ENCODE measurements around the gene MOSMO. TPM values are rescaled to one million over a fixed set of nuclear protein-coding genes. Genes with fewer than 3 reads are reported as not detected.

MOSMO gene
- total RNA-seq, 2 experiments from 2014 or later: 5.4 to 7.0 TPM

DNA sequence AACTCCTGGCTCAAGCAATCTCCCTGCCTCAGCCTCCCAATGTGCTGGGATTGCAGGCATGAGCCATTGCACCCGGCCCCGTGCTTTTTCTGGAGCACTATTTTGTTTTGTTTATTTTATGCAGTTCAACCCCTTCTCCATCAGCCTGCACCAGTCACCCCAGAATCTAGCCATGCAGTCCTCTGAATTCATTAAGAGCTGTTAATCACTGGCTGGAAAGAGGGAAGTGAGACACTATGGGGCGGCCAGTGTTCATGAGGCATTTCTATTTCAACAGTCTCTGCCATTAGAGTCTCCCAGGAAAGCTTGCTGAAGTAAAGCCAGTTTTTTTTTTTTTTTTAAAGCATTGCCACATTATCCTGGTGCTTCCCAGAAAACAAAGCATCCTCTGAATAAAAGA, 86.1 kb downstream of the MOSMO start:
- ChIA-PET CTCF (interaction anchor here (3.0 kb wide), 1 partner anchor 16 kb away, joined by 13 read pairs; no protein-coding TSS in a partner anchor), POLR2A (no interaction called here)
- no peaks in the 10 kb centered on the region for H3K36me3 Mint-ChIP-seq (ENCODE audit: low read depth)
- intact Hi-C loops (cut with micrococcal nuclease): no loop called here
- H3K4me3 Mint-ChIP-seq: no peak overlapping the region
- TF ChIP-seq, protein P1, sequence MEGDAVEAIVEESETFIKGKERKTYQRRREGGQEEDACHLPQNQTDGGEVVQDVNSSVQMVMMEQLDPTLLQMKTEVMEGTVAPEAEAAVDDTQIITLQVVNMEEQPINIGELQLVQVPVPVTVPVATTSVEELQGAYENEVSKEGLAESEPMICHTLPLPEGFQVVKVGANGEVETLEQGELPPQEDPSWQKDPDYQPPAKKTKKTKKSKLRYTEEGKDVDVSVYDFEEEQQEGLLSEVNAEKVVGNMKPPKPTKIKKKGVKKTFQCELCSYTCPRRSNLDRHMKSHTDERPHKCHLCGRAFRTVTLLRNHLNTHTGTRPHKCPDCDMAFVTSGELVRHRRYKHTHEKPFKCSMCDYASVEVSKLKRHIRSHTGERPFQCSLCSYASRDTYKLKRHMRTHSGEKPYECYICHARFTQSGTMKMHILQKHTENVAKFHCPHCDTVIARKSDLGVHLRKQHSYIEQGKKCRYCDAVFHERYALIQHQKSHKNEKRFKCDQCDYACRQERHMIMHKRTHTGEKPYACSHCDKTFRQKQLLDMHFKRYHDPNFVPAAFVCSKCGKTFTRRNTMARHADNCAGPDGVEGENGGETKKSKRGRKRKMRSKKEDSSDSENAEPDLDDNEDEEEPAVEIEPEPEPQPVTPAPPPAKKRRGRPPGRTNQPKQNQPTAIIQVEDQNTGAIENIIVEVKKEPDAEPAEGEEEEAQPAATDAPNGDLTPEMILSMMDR (IDR thresholded peaks at IDR 0.05): no peak
- H3K9me3 Mint-ChIP-seq: no peaks in the 10 kb centered on the region
- DNase-seq (no peak), ATAC-seq (no peak)
- no peak overlapping the region for H3K27ac Mint-ChIP-seq
- H3K27me3 Mint-ChIP-seq: peaks cover 13% of the 10 kb centered on the region
- H3K4me1 Mint-ChIP-seq (ENCODE audit: low read depth): no peaks in the 10 kb centered on the region

DNA sequence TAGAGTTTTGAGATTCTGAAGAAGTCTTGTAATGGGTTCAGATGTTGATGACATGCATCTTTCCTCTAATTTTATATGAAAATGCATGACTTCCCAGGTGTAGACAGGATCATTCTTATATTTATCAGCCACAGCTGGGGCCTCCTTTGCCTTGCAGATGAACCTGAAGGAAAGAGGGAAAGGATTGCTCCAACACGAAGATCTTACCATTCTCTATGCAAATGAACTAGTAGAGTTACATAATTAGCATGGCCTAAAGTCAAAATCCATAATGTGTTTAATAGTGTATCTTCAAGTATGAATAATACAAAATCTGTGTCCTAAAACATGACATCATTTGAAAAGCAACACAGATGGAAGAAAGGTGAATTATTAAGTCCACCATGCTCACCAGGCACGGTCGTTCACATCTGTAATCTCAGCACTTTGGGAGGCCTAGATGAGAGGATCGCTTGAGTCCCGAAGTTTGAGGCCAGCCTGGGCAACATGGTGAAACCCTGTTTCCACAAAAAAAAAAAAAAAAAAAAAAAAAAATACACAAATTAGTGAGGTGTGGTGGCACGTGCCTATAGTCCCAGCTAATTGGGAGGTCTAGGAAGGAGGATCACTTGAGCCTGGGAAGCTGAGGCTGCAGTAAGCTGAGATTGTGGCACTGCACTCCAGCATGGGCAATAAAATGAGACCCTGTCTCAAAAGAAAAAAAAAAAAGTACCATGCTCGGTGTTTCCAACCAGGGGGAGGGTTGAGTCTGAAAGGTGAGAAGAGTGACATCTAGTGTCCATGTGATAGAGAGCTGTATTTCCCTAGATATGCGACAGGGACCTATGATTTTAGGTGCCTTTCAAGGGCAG, 90.7 kb downstream of the MOSMO start:
- no peaks in the 10 kb centered on the region for H3K4me1 Mint-ChIP-seq (ENCODE audit: low read depth)
- no peaks in the 10 kb centered on the region for H3K36me3 Mint-ChIP-seq (ENCODE audit: low read depth)
- ATAC-seq (peak; percentile 95), DNase-seq (peak; percentile 11)
- peaks cover 13% of the 10 kb centered on the region for H3K27me3 Mint-ChIP-seq
- ChIA-PET POLR2A (interaction anchor here (0.6 to 1.1 kb wide), 2 partner anchors 91 to 117 kb away, joined by 4 read pairs; no protein-coding TSS in a partner anchor), CTCF (interaction anchor here (0.6 to 5.3 kb wide), 29 partner anchors 9 to 573 kb away, joined by 3 to 58 read pairs (median 4); partner anchors contain the start of gene MOSMO)
- H3K27ac Mint-ChIP-seq: no peak overlapping the region
- TF ChIP-seq, protein P1 (IDR thresholded peaks at IDR 0.05): peak; percentile 62
- no peaks in the 10 kb centered on the region for H3K9me3 Mint-ChIP-seq
- intact Hi-C loops (cut with micrococcal nuclease): loop anchor here (5.0 kb wide), 2 partner anchors 89 to 91 kb away; partner anchors contain the start of gene MOSMO
- no peak overlapping the region for H3K4me3 Mint-ChIP-seq

DNA sequence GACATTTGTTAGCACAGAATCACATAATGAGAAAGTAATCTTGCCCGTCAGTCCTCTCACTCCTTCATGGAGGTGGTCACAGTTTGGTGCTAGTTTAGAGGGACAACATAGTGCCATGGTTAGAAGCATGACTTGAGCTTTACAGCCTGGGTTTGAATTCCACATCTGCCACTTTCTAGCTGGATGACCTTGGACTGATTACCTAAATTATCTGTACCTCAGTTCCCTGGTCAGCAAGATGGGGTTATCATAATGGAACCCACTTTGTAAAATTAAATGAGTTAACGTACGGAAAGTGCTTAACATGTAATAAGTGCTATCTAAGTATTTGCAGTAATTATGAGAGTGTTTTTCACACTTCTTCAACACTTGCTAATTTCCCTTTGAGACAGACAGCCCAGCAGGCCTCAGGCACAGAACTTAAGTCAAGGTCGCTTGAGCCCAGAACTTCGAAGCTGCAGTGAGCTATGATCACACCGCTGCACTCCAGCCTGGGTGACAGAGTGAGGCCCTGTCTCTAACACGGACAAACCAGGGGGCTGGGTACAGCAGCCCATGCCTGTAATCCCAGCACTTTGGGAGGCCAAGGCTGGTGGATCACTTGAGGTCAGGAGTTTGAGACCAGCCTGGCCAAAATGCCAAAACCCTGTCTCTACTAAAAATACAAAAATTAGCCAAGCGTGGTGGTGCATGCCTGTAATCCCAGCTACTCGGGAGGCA, 91.5 kb downstream of the MOSMO start:
- Mint-ChIP-seq H3K27ac (no peak overlapping the region), H3K27me3 (peaks cover 13% of the 10 kb centered on the region), H3K36me3 (ENCODE audit: low read depth) (no peaks in the 10 kb centered on the region), H3K4me3 (no peak overlapping the region), H3K4me1 (ENCODE audit: low read depth) (no peaks in the 10 kb centered on the region), H3K9me3 (no peaks in the 10 kb centered on the region)
- ChIA-PET POLR2A (interaction anchor here (0.6 to 1.1 kb wide), 3 partner anchors 28 to 116 kb away, joined by 3 to 4 read pairs (median 4); no protein-coding TSS in a partner anchor), CTCF (interaction anchor here (0.6 to 5.3 kb wide), 31 partner anchors 9 to 572 kb away, joined by 3 to 58 read pairs (median 4); partner anchors contain the start of gene MOSMO)
- DNase-seq (no peak), ATAC-seq (no peak)
- intact Hi-C loops (cut with micrococcal nuclease): loop anchor here (5.0 kb wide), 2 partner anchors 88 to 92 kb away; partner anchors contain the start of gene MOSMO
- TF ChIP-seq, protein P1 (IDR thresholded peaks at IDR 0.05): peak; percentile 7

DNA sequence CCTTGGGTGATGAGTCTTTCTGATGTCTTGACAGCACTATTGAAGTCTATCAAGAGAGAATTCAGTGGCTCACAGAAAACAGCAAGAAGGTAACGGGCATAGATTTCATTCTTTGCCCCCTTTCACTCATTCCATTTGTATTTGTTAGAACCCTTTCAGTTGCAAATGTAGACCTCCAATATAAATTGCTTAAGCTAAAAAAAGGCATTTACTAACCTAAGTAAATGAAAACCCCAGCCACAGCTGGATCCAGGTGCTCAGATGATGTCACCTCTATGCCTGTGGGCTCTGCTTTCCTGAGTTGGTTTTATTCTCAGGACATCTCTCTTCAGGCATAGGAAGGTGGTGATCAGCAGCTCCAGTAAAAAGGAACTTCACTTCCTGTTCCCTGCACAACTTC, 95.5 kb downstream of the MOSMO start:
- ChIA-PET POLR2A (no interaction called here), CTCF (interaction anchor here (1.2 to 2.6 kb wide), 2 partner anchors 9 to 25 kb away, joined by 3 to 13 read pairs; no protein-coding TSS in a partner anchor)
- H3K9me3 Mint-ChIP-seq: no peaks in the 10 kb centered on the region
- TF ChIP-seq, protein P1 (IDR thresholded peaks at IDR 0.05): no peak
- no peaks in the 10 kb centered on the region for H3K4me1 Mint-ChIP-seq (ENCODE audit: low read depth)
- intact Hi-C loops (cut with micrococcal nuclease): no loop called here
- peaks cover 1% of the 10 kb centered on the region for H3K27me3 Mint-ChIP-seq
- ATAC-seq (no peak), DNase-seq (no peak)
- H3K36me3 Mint-ChIP-seq (ENCODE audit: low read depth): no peaks in the 10 kb centered on the region
- H3K27ac Mint-ChIP-seq: no peak overlapping the region
- H3K4me3 Mint-ChIP-seq: no peak overlapping the region

Data from activated CD8-positive, alpha-beta T cell treated with anti-CD3 and anti-CD28 coated beads for 36 hours (primary cell).